NCI-H345 treated with DMSO at 0.1 percent for 48 hours (cell line): ENCODE data around the gene EVC2.

Source experiments
- DNase-seq: peaks from one replicate; lab custom pipeline; 2025; ENCODE audit not compliant: unreplicated experiment; lab: John Stamatoyannopoulos, UW

EVC2 gene

GRCh38 chr4:5715357-5715756, 7.0 kb upstream of the EVC2 start:
- no peak for DNase-seq

- DNase-seq, result no peak
Observed at GRCh38 chr4:5713861-5714260, 5.5 kb upstream of the EVC2 start.

- DNase-seq, result no peak
Observed at GRCh38 chr4:5712931-5713330, 4.6 kb upstream of the EVC2 start.

- no peak for DNase-seq
Observed at GRCh38 chr4:5712517-5712916, 4.2 kb upstream of the EVC2 start.

GRCh38 chr4:5711479-5712184, 3.3 kb upstream of the EVC2 start:
- no peak for DNase-seq

- DNase-seq, result no peak
Observed at GRCh38 chr4:5710961-5711478, 2.7 kb upstream of the EVC2 start, which contains the start of gene EVC. EVC (plus strand) TSS chr4:5711201; CDS start chr4:5711381, 180 bp downstream.

GRCh38 chr4:5710065-5710960, 2.0 kb upstream of the EVC2 start:
- DNase-seq, result no peak

GRCh38 chr4:5709207-5709575, 832 bp upstream of the EVC2 start:
- DNase-seq, result no peak

- no peak for DNase-seq
Observed at GRCh38 chr4:5707778-5708448, 446 bp downstream of the EVC2 start.

- no peak for DNase-seq
Observed at GRCh38 chr4:5707366-5707765, 993 bp downstream of the EVC2 start.

GRCh38 chr4:5706486-5707290, 1.7 kb downstream of the EVC2 start:
- no peak for DNase-seq

GRCh38 chr4:5705647-5706320, 2.6 kb downstream of the EVC2 start:
- DNase-seq, result no peak

- no peak for DNase-seq
Observed at GRCh38 chr4:5704276-5704675, 4.1 kb downstream of the EVC2 start.

- DNase-seq, result no peak
Observed at GRCh38 chr4:5703831-5704230, 4.5 kb downstream of the EVC2 start.

- no peak for DNase-seq
Observed at GRCh38 chr4:5701971-5702370, 6.4 kb downstream of the EVC2 start.

GRCh38 chr4:5700459-5700858, 7.9 kb downstream of the EVC2 start:
- no peak for DNase-seq

- no peak for DNase-seq
Observed at GRCh38 chr4:5696341-5696740, 12.0 kb downstream of the EVC2 start.

- no peak for DNase-seq
Observed at GRCh38 chr4:5693871-5694270, 14.5 kb downstream of the EVC2 start.

GRCh38 chr4:5691491-5692132, 16.7 kb downstream of the EVC2 start:
- DNase-seq, result no peak

- no peak for DNase-seq
Observed at GRCh38 chr4:5689065-5689464, 19.3 kb downstream of the EVC2 start.
